ENCODE results near the gene EPHB6.

EPHB6 gene

GRCh38 chr7:142870566-142871259, 15.8 kb downstream of the EPHB6 start:
- H3K9me3 ChIP-seq (ENCODE audit: control insufficient read depth, insufficient read depth, low read depth, low read length) = no peaks in the 10 kb centered on the region
- H3K36me3 ChIP-seq (ENCODE audit: control insufficient read depth in 2 of 2, insufficient read depth in 1 of 2, low read length in 2 of 2) = peaks cover 0 to 17% of the 10 kb centered on the region in 2 experiments; a peak in 1 of 3 replicates
- H3K4me1 ChIP-seq (ENCODE audit: control insufficient read depth, insufficient read depth, low read length) = no peaks in the 10 kb centered on the region
- POLR2A ChIA-PET = no interaction called here
- CTCF ChIA-PET = interaction anchor here (0.6 to 3.4 kb wide), 4 partner anchors 10 to 129 kb away, joined by 3 to 26 read pairs (median 14); no protein-coding TSS in a partner anchor
- H3K4me3 ChIP-seq (ENCODE audit: low read depth, low read length) = no peak overlapping the region
- TF ChIP-seq ZNF76 (tag by site-specific recombination; IDR thresholded peaks at IDR 0.05; ENCODE audit: borderline replicate concordance, low read depth) = no peak
- H3K27ac ChIP-seq (ENCODE audit: extremely low read depth, low read depth, low read length) = no peak overlapping the region

GRCh38 chr7:142871260-142872105, 16.6 kb downstream of the EPHB6 start:
- CTCF ChIA-PET = interaction anchor here (0.6 to 3.5 kb wide), 9 partner anchors 10 to 343 kb away, joined by 3 to 61 read pairs (median 18); no protein-coding TSS in a partner anchor
- Histone ChIP-seq H3K4me3 (ENCODE audit: low read depth, low read length) (no peak overlapping the region), H3K4me1 (ENCODE audit: control insufficient read depth, insufficient read depth, low read length) (no peaks in the 10 kb centered on the region), H3K9me3 (ENCODE audit: control insufficient read depth, insufficient read depth, low read depth, low read length) (no peaks in the 10 kb centered on the region), H3K27ac (ENCODE audit: extremely low read depth, low read depth, low read length) (no peak overlapping the region), H3K36me3 (ENCODE audit: control insufficient read depth in 2 of 2, insufficient read depth in 1 of 2, low read length in 2 of 2) (peaks cover 0 to 17% of the 10 kb centered on the region in 2 experiments; a peak in 1 of 3 replicates)
- POLR2A ChIA-PET = no interaction called here
- no peak for TF ChIP-seq TCF7L2 (IDR thresholded peaks at IDR 0.05; ENCODE audit: borderline replicate concordance, low read depth, low read length)
- TF ChIP-seq, protein P1, sequence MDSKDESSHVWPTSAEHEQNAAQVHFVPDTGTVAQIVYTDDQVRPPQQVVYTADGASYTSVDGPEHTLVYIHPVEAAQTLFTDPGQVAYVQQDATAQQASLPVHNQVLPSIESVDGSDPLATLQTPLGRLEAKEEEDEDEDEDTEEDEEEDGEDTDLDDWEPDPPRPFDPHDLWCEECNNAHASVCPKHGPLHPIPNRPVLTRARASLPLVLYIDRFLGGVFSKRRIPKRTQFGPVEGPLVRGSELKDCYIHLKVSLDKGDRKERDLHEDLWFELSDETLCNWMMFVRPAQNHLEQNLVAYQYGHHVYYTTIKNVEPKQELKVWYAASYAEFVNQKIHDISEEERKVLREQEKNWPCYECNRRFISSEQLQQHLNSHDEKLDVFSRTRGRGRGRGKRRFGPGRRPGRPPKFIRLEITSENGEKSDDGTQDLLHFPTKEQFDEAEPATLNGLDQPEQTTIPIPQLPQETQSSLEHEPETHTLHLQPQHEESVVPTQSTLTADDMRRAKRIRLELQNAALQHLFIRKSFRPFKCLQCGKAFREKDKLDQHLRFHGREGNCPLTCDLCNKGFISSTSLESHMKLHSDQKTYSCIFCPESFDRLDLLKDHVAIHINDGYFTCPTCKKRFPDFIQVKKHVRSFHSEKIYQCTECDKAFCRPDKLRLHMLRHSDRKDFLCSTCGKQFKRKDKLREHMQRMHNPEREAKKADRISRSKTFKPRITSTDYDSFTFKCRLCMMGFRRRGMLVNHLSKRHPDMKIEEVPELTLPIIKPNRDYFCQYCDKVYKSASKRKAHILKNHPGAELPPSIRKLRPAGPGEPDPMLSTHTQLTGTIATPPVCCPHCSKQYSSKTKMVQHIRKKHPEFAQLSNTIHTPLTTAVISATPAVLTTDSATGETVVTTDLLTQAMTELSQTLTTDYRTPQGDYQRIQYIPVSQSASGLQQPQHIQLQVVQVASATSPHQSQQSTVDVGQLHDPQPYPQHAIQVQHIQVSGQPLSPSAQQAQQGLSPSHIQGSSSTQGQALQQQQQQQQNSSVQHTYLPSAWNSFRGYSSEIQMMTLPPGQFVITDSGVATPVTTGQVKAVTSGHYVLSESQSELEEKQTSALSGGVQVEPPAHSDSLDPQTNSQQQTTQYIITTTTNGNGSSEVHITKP (tag by site-specific recombination; IDR thresholded peaks at IDR 0.05) = no peak
- no peak for TF ChIP-seq ZNF266 (tag by site-specific recombination; IDR thresholded peaks at IDR 0.05; ENCODE audit: low read depth)
- no peak for TF ChIP-seq YY2 (tag by site-specific recombination; IDR thresholded peaks at IDR 0.05)
- TF ChIP-seq SCRT1 (tag by site-specific recombination; IDR thresholded peaks at IDR 0.05; ENCODE audit: borderline replicate concordance) = no peak

DNA sequence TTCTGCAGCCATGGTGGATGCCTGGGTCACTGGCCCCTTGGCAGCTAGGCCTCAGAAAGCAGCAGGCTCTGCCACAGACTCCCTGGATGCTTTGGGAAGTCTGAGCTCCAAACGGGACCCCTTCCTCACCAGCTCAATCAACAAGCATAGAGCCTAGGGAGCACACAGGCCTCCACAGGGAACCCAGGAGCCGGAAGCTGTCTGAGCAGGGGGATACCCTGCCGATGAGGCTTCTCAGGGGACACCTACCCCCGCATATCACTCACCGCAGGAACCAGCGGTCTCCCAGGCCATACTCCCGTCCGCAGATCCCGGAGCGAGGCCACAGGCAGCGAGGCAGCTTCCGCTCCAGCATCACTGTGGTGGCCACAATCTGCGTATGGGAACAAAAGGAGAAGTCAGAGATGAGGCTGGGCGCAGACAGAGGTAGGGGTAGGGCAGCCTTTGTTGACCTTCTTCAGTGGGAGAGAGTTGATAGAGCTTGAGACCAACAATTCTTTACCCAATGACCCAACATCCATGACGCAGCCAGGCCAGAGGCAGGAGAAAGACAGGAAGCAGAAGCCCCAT, 17.3 kb downstream of the EPHB6 start:
- ChIA-PET CTCF (interaction anchor here (0.9 to 3.5 kb wide), 25 partner anchors 10 to 347 kb away, joined by 3 to 61 read pairs (median 4); partner anchors contain the start of genes EPHB6 and TRPV5), POLR2A (no interaction called here)
- Histone ChIP-seq H3K4me3 (ENCODE audit: low read depth, low read length) (no peak overlapping the region), H3K36me3 (ENCODE audit: control insufficient read depth in 2 of 2, insufficient read depth in 1 of 2, low read length in 2 of 2) (peaks cover 0 to 17% of the 10 kb centered on the region in 2 experiments; a peak in 1 of 3 replicates), H3K4me1 (ENCODE audit: control insufficient read depth, insufficient read depth, low read length) (no peaks in the 10 kb centered on the region), H3K9me3 (ENCODE audit: control insufficient read depth, insufficient read depth, low read depth, low read length) (no peaks in the 10 kb centered on the region), H3K27ac (ENCODE audit: extremely low read depth, low read depth, low read length) (no peak overlapping the region)
- no peak for TF ChIP-seq ZNF830 (tag by site-specific recombination; IDR thresholded peaks at IDR 0.05; ENCODE audit: low read depth)
- TF ChIP-seq BCL11B (tag by site-specific recombination; IDR thresholded peaks at IDR 0.05; ENCODE audit: low read depth) = no peak
- no peak for TF ChIP-seq SETDB1 (IDR thresholded peaks at IDR 0.05; ENCODE audit: insufficient read length, low read length)
- no peak for TF ChIP-seq ZNF585B (tag by site-specific recombination; IDR thresholded peaks at IDR 0.05)
- no peak for TF ChIP-seq SCRT1 (tag by site-specific recombination; IDR thresholded peaks at IDR 0.05; ENCODE audit: borderline replicate concordance)
- no peak for TF ChIP-seq ZNF2 (tag by site-specific recombination; IDR thresholded peaks at IDR 0.05)
- TF ChIP-seq ZNF19 (tag by site-specific recombination; IDR thresholded peaks at IDR 0.05; ENCODE audit: low read depth) = no peak
- no peak for TF ChIP-seq ZNF654 (tag by site-specific recombination; IDR thresholded peaks at IDR 0.05; ENCODE audit: low read depth)
